DMS153 treated with DMSO at 0.1 percent for 48 hours (cell line): Measurements from ENCODE around the gene MUC20.
"Not testable (repeated sequence)": the region's sequence is repeated elsewhere in the genome, so short reads cannot be mapped to it uniquely, and the experiment has no call there.

Experiments used
- DNase-seq: peaks from one replicate; lab custom pipeline; 2025; ENCODE audit not compliant: unreplicated experiment; lab: John Stamatoyannopoulos, UW

The MUC20 gene

DNA sequence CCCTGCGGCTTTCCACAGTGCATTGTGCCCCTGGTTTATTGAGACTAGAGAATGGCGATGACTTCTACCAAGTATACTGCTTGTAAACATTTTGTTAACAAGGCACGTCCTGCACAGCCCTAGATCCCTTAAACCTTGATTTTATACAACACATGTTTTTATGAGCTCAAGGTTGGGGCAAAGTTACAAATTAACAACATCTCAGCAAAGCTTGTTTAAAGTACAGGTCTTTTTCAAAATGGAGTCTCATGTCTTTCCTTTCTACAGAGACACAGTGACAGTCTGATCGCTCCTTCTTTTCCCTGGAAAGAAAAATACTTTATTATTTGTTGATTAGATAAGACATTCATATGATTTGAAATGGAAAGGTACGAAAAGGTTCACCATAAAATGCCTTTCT is 8.0 kb downstream of the MUC20 start:
- DNase-seq: not testable (repeated sequence)

DNA sequence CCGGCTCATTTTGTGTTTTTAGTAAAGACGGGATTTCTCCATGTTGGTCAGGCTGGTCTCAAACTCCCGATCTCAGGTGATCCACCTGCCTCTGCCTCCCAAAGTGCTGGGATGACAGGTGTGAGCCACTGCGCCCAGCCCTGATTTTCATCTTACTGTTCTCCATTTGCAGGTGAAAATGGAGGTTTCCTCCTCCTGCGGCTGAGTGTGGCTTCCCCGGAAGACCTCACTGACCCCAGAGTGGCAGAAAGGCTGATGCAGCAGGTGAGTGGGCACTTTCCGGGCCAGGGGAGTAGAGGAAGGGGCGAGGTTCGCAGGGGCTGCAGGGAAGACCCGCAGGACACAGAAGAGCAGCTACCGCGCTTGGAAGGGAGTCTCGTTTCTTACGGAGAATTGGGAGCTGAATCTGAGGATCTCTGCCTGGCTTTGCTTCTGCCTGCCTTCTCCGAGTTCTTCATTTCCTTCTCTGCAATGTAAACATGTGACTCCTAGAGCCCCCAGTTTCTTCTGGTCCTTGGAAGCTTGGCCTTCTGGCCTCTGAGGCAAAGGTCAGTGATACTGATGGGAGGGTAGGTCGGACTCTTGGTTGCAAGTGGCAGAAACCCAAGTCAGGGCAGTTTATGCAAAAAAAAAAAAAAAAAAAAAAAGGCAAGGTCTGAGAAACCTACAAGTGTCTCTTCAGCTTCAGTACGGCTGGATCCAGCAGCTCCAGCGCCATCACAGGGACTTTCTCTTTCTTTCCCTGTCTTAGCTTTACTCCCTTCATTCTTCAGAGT is 8.9 kb downstream of the MUC20 start:
- no peak for DNase-seq

GRCh38 chr3:195731356-195731905 is 10.7 kb downstream of the MUC20 start:
- DNase-seq: no peak

DNA sequence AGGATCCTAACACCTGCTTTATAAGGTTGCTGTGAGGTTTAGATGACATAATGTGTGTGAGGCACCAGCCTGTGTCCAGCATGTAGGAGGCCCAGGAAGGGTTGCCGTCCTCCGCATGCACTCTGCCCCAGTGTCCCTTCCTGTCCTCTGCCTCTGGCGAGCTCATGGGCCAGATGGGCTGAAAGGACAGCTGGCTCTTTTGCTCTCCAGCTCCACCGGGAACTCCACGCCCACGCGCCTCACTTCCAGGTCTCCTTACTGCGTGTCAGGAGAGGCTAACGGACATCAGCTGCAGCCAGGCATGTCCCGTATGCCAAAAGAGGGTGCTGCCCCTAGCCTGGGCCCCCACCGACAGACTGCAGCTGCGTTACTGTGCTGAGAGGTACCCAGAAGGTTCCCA is 12.2 kb downstream of the MUC20 start:
- DNase-seq: no peak

- no peak for DNase-seq
Measured at GRCh38 chr3:195735036-195735695, 14.4 kb downstream of the MUC20 start.

DNA sequence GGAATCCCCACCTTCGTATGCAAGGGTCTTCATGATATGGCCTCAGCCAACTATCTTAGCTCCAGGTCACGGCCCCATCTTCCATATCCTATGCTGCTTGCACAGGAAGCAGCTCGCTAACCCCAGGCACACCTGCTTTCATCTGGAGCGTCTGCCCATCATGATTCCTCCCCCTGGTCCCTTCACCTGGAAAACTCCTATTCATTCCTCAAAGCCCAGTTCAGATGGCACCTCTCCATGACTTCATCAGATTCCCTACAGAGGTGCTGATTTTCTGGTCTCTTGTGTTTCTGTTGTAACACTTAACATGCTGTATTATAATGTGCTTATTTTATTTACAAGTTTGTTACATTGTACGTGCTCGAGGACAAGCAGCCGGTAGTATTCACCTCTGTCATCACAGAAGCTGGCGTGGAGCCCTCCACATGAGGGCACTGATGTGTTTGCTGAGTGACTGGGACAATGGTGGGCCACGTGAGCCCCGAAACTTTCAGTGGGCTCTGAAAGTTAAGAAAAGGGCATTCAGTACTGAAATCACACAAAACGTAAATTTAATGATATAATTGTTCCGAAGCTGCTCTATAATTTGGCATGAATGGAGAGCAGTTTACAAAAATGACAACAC is 16.2 kb downstream of the MUC20 start:
- DNase-seq: no peak

DNA sequence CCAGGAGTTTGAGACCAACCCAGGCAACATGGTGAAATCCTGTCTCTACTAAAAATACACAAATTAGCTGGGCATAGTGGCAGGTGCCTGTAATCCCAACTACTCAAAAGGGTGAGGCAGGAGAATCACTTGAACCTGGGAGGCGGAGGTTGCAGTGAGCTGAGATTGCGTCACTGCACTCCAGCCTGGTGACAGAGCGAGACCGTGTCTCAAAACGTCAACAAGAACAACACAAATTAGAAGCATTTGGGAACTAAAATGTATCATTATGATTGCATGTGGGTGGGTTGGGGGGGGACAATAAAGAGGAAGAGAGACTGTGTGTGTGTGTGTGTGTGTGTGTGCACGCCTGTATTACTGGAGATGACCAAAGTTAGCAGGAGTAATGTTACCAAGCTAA is 17.0 kb downstream of the MUC20 start:
- DNase-seq: not testable (repeated sequence)

- no peak for DNase-seq
Measured at GRCh38 chr3:195738274-195739044, 17.7 kb downstream of the MUC20 start.

- DNase-seq: no peak
Measured at GRCh38 chr3:195739561-195740111, 18.9 kb downstream of the MUC20 start.

DNA sequence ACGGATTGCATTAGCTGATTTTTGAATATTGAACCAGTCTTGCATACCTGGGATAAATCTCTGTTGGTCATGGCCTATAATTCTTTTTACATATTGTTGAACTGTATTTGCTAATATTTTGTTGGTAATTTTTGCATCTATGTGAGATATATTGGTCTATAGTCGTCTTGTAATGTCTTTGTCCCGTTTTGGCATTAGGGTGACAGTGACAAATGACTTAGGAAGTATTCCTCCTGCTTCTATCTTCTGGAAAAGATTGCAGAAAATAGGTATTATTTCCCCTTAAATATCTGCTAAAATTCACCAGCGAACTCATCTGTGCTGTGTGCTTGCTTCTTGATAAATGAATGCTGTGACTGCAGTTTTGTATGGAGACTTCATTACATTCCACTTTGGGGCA is 23.7 kb downstream of the MUC20 start:
- DNase-seq: no peak

DNA sequence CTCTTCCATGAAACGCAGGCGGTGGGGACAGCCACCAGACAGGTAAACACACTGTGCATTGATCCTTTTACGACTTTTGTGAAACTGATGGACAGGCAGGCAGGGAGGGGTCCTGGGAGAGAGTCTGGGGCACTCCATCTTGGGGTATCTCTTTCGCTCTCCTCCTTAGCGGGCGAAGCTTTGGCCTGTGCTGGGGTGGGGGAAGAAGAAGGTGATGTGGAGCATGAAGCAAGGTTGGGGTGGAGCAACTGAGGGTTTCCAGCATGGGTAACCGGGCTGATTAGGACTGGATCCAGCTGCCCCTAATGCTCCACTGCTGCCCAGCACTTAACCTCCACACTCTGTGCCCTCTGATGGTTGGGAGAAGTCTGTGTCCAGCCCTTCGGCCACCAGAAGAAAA is 25.6 kb downstream of the MUC20 start:
- no peak for DNase-seq

- DNase-seq: no peak
Measured at GRCh38 chr3:195746751-195747150, 26.0 kb downstream of the MUC20 start.

GRCh38 chr3:195748661-195749060 is 27.9 kb downstream of the MUC20 start:
- no peak for DNase-seq

DNA sequence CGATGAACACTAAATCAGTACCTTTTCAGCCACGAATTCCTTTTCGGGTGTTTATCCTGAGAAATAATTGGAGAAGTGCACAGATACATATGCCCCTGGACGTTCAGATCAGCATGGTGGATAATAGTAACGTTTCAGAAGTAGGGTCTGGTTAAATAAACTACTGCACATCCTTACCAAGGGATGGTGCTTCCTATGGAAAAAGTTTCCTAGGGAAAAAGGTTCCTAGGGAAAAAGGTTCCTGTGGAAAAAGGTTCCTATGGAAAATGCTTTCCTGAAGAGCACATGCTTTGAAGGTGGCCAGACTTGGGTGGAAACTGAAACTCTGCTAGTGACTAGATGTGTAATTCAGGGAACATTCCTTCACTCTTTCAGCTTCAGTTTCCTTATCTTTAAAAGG is 28.3 kb downstream of the MUC20 start:
- not testable (repeated sequence) for DNase-seq

GRCh38 chr3:195750797-195751520 is 30.2 kb downstream of the MUC20 start:
- no peak for DNase-seq

DNA sequence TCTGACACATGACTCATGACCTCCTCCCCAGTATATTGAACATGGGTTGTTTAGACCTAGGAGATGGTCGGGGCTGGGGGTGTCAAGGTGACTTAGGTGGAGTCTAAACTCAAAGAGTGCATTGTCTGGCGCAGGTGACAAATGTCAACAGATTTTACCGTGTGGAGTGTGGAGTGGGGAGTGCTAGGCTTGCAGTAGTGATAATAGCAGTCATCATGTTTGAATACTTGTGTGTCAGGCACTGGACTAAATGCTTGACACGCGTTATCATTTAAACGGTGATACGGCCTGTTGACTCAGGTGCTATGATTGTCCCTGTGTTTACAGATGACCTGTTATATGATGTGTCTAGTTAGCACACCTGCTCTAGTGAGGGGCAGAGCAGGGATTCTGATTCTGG is 30.8 kb downstream of the MUC20 start:
- DNase-seq: peak; percentile 19

DNA sequence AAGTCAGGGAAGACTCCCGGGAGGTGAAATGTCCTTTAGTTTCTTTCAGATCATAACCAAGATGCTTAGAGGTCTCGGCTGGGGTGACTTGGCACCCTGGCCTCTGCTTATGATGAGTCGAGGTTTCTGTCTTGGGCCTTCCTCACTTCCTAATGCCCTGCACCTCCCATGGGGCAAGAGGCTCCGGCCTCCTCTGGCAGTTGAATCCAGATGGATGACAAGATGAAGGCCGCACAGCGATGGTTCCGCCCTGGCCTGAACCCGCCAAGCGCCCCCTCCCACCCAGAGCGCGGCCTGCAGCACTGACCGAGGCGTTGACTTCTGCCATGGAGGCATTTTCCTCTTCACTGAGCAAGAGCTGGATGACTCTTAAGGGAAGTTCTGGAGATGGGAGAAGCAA is 31.3 kb downstream of the MUC20 start:
- DNase-seq: no peak

- no peak for DNase-seq
Measured at GRCh38 chr3:195752546-195753331, 32.0 kb downstream of the MUC20 start.

- no peak for DNase-seq
Measured at GRCh38 chr3:195753581-195753980, 32.8 kb downstream of the MUC20 start.
